K562 (cell line): ENCODE results near the gene GRIPAP1. TPM values are rescaled to one million over a fixed set of nuclear protein-coding genes. Genes with fewer than 3 reads are reported as not detected.

Experiments used
- FOXK2 ChIP-seq, 2 experiments: fragments of 450-650 bp; IDR thresholded peaks in 1 of 2; conservative IDR thresholded peaks in 1 of 2; 2 replicates each; pipeline ENCODE4 v1.6.1; 2016; ENCODE audit warnings: low read depth in 2 of 2, mild to moderate bottlenecking in 1 of 2
- GATA2 ChIP-seq: sonication (generic); formaldehyde crosslinking; IDR thresholded peaks from 2 replicates; pipeline ENCODE4 v1.4.0; 2020; ENCODE audit warnings: mild to moderate bottlenecking, missing genetic modification reagents
- LEF1 ChIP-seq: fragments of 450-650 bp; IDR thresholded peaks from 2 replicates; pipeline ENCODE4 v1.6.1; 2016; ENCODE audit warnings: mild to moderate bottlenecking
- MLLT1 ChIP-seq, 2 experiments: fragments of 450-650 bp; IDR thresholded peaks; 2 replicates each; pipeline ENCODE4 v1.6.1; 2016
- MXI1 ChIP-seq: IDR thresholded peaks from 2 replicates; pipeline ENCODE4 v1.6.1; 2011; ENCODE audit warnings: low read depth, mild to moderate bottlenecking, improper control_type of control experiment, low read length
- OTX1 ChIP-seq: fragments of 450-650 bp; formaldehyde crosslinking; IDR thresholded peaks from 2 replicates; pipeline ENCODE4 v1.4.0; 2022; ENCODE audit warnings: mild to moderate bottlenecking
- REST ChIP-seq, 2 experiments: fragments of 450-650 bp; formaldehyde crosslinking in 1 of 2; IDR thresholded peaks; 2 replicates each; pipeline versions ENCODE4 v1.4.0 to v1.6.1; 2014 to 2020; ENCODE audit warnings: mild to moderate bottlenecking in 2 of 2, borderline replicate concordance in 1 of 2, low read depth in 1 of 2
- SAFB2 ChIP-seq: fragments of 200-400 bp; formaldehyde crosslinking; IDR thresholded peaks from 2 replicates; pipeline ENCODE4 v1.6.1; 2018; ENCODE audit warnings: borderline replicate concordance, low read length, low read depth, moderate library complexity; ENCODE audit not compliant: severe bottlenecking
- STAT5A ChIP-seq: IDR thresholded peaks from 2 replicates; pipeline ENCODE4 v1.6.1; 2012; ENCODE audit warnings: low read length, inconsistent platforms, borderline replicate concordance
- TRIM24 ChIP-seq, 2 experiments: fragments of 450-650 bp; IDR thresholded peaks; 2 replicates each; pipeline ENCODE4 v1.6.1; 2016
- ZBTB12 ChIP-seq: fragments of 250-450 bp; sonication (Bioruptor Pico); IDR thresholded peaks from 2 replicates; pipeline ENCODE4 v1.4.0; 2020
- polyA plus RNA-seq, 8 experiments: library from polyadenylated mRNA; depleted of rRNA in 4 of 8; stranded (reverse) in 5 of 8; unstranded in 3 of 8; fragments of >200 nt; fragmentation: Nextera tagmentation in 2 of 8; fragmentation: Illumina TruSeq in 1 of 8; extraction: Ambion mirVana in 2 of 8; extraction: Trizol in 1 of 8; gene quantifications; 2 replicates each; pipeline versions ENCODE4 v1.2.1 to v1.2.3, GENCODE V29; 2011 to 2014; ENCODE audit warnings: inconsistent platforms in 1 of 8, missing spikeins in 1 of 8
- total RNA-seq, 7 experiments: library from RNA; depleted of rRNA in 6 of 7; stranded (reverse); fragments of >200 nt in 6 of 7; fragmentation: Illumina TruSeq in 2 of 7; extraction: Trizol in 2 of 7; gene quantifications; 2 replicates each; pipeline versions ENCODE4 v1.2.1 to v1.2.3, GENCODE V29; 2011 to 2021; ENCODE audit warnings: low replicate concordance in 1 of 7
- TF ChIP-seq, protein P1 (sequence below): fragments of 450-650 bp; IDR thresholded peaks from 2 replicates; pipeline ENCODE4 v1.6.1; 2017; ENCODE audit warnings: antibody characterized with exemption, mild to moderate bottlenecking

GRIPAP1 gene
- total and polyA plus RNA-seq, 9 of the 15 experiments (the other 6 are each of a cell fraction or from before 2014, with no cell fraction given) = 4.1 to 41.6 (median 24.0) TPM

DNA sequence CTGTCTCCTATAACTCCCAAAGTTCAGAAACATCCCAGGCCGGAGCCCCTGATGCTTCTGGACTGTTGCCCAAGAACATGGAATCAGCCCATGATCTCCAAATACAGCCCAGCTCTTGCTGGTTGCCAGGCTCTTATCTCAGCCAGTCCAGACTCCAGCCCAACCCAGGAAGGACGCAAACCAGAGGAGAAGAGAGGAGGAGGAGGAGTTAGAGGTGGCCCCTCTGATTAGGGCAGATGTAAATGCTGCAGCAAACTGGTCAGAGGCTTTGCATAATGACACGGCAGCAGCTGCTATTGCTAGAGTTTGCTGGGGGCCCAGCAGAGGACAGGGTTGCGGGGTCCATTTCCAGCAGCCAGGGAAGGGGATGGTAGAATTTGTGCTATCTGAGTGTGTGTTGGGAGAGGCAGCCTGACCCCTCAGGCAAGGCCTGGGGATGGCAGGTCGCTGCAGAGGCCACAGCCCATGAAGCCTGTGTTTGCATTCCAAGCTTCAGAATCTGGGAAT is 40.4 kb downstream of the GRIPAP1 start (continued):
- no peak for TF ChIP-seq MLLT1 (IDR thresholded peaks at IDR 0.05)
- TF ChIP-seq STAT5A = peak; percentile 62; the same call in 1 of the 2 replicates
- TF ChIP-seq LEF1 = peak; percentile 66
- TF ChIP-seq FOXK2 (conservative IDR thresholded peaks at IDR 0.05 in 1 of 2, IDR thresholded peaks at IDR 0.05 in 1 of 2; ENCODE audit: low read depth in 2 of 2) = 0 out of 4 replicates have a peak, but pooled peaks of 1 of the 2 experiments have one; percentile 18
- TF ChIP-seq TRIM24 (IDR thresholded peaks at IDR 0.05) = peak in 1 of 2 experiments; percentile 54; a peak in 3 of 4 replicates
- no peak for TF ChIP-seq ZBTB12
- TF ChIP-seq SAFB2 = no peak
- TF ChIP-seq OTX1 (CRISPR knock-in tag) = 0 out of 2 replicates have a peak, but pooled peaks have one; percentile 29
- peak; percentile 45 for TF ChIP-seq REST (IDR thresholded peaks at IDR 0.05; ENCODE audit: borderline replicate concordance)
- no peak for TF ChIP-seq REST (CRISPR knock-in tag; IDR thresholded peaks at IDR 0.05; ENCODE audit: low read depth)
- peak; percentile 82 for TF ChIP-seq GATA2 (CRISPR knock-in tag)
- TF ChIP-seq MXI1 = 0 out of 2 replicates have a peak, but pooled peaks have one; percentile 36
- TF ChIP-seq, protein P1, sequence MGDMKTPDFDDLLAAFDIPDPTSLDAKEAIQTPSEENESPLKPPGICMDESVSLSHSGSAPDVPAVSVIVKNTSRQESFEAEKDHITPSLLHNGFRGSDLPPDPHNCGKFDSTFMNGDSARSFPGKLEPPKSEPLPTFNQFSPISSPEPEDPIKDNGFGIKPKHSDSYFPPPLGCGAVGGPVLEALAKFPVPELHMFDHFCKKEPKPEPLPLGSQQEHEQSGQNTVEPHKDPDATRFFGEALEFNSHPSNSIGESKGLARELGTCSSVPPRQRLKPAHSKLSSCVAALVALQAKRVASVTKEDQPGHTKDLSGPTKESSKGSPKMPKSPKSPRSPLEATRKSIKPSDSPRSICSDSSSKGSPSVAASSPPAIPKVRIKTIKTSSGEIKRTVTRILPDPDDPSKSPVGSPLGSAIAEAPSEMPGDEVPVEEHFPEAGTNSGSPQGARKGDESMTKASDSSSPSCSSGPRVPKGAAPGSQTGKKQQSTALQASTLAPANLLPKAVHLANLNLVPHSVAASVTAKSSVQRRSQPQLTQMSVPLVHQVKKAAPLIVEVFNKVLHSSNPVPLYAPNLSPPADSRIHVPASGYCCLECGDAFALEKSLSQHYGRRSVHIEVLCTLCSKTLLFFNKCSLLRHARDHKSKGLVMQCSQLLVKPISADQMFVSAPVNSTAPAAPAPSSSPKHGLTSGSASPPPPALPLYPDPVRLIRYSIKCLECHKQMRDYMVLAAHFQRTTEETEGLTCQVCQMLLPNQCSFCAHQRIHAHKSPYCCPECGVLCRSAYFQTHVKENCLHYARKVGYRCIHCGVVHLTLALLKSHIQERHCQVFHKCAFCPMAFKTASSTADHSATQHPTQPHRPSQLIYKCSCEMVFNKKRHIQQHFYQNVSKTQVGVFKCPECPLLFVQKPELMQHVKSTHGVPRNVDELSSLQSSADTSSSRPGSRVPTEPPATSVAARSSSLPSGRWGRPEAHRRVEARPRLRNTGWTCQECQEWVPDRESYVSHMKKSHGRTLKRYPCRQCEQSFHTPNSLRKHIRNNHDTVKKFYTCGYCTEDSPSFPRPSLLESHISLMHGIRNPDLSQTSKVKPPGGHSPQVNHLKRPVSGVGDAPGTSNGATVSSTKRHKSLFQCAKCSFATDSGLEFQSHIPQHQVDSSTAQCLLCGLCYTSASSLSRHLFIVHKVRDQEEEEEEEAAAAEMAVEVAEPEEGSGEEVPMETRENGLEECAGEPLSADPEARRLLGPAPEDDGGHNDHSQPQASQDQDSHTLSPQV = 0 out of 2 replicates have a peak, but pooled peaks have one; percentile 39
